A549 (cell line): ENCODE results near the gene STK4. TPM values are rescaled to one million over a fixed set of nuclear protein-coding genes. Genes with fewer than 3 reads are reported as not detected.

Experiments
- ATAC-seq, 2 experiments: fragments of 200-7000 bp in 1 of 2; fragments of >200 bp in 1 of 2; cut with Nextera tagmentation in 1 of 2; cut with Tn5 transposase in 1 of 2; 3 replicates each; pipeline versions ENCODE4 v1.8.0 to v1.9.1; 2018 to 2020; ENCODE audit warnings: mild to moderate bottlenecking in 1 of 2, moderate library complexity in 1 of 2
- CTCF ChIA-PET: fragments of 300-600 bp; sonication (Branson Sonifier 250); formaldehyde crosslinking; extraction: SDS; loops from one replicate; lab custom pipeline; 2021; ENCODE audit warnings: antibody characterized with exemption, inconsistent platforms; lab: Yijun Ruan, JAX
- POLR2A ChIA-PET: fragments of 350-600 bp; formaldehyde crosslinking; extraction: SDS; loops from one replicate; lab custom pipeline; 2021; ENCODE audit warnings: antibody characterized with exemption, inconsistent platforms; lab: Yijun Ruan, JAX
- DNase-seq, 2 experiments: peaks; one replicate each; pipeline versions ENCODE4 v3.0.0 to v3.0.0-alpha.2; 2011 to 2016; ENCODE audit warnings: low read depth in 1 of 2, low spot score in 1 of 2
- FAIRE-seq: peaks from 2 replicates; lab custom pipeline; 2011; peaks lifted over from hg19 to GRCh38; lab: Jason Lieb, UNC
- H3K27ac ChIP-seq, 2 experiments: fragments of >200 bp; sonication (Bioruptor Twin); formaldehyde crosslinking; 3 replicates each; pipeline ENCODE4 v1.5.1; 2016 to 2017
- H3K4me1 ChIP-seq: fragments of >200 bp; sonication (Bioruptor Twin); formaldehyde crosslinking; 3 replicates; pipeline ENCODE4 v1.6.1; 2016
- H3K4me2 ChIP-seq: fragments of >200 bp; sonication (Bioruptor Twin); formaldehyde crosslinking; 3 replicates; pipeline ENCODE4 v1.6.1; 2016
- H3K4me3 ChIP-seq: fragments of >200 bp; sonication (Bioruptor Twin); formaldehyde crosslinking; 3 replicates; pipeline ENCODE4 v1.5.1; 2016
- H3K9me3 ChIP-seq: fragments of >200 bp; sonication (Bioruptor Twin); formaldehyde crosslinking; 3 replicates; pipeline ENCODE4 v1.6.1; 2016
- CBX2 ChIP-seq: fragments of 200-600 bp; sonication (generic); IDR thresholded peaks from 2 replicates; pipeline ENCODE4 v1.6.1; 2016; ENCODE audit warnings: low read depth, mild to moderate bottlenecking, borderline replicate concordance
- CBX8 ChIP-seq: fragments of 200-600 bp; sonication (generic); IDR thresholded peaks from 2 replicates; pipeline ENCODE4 v1.6.1; 2016
- CHD2 ChIP-seq: fragments of 150-350 bp; IDR thresholded peaks from 2 replicates; pipeline ENCODE4 v1.6.1; 2014; ENCODE audit warnings: low read length; ENCODE audit not compliant: partially characterized antibody
- CHD4 ChIP-seq: fragments of 200-600 bp; sonication (generic); IDR thresholded peaks from 2 replicates; pipeline ENCODE4 v1.6.1; 2016; ENCODE audit warnings: antibody characterized with exemption, mild to moderate bottlenecking, borderline replicate concordance
- CTCF ChIP-seq: fragments of >200 bp; sonication (Bioruptor Twin); formaldehyde crosslinking; IDR thresholded peaks from 3 replicates; pipeline ENCODE4 v1.5.1; 2016
- EHMT2 ChIP-seq: fragments of 200-600 bp; sonication (generic); IDR thresholded peaks from 2 replicates; pipeline ENCODE4 v1.6.1; 2016; ENCODE audit warnings: antibody characterized with exemption, low read depth, mild to moderate bottlenecking, moderate library complexity
- ELK1 ChIP-seq: fragments of 150-350 bp; IDR thresholded peaks from 2 replicates; pipeline ENCODE4 v1.6.1; 2014; ENCODE audit warnings: low read depth, mild to moderate bottlenecking, low read length
- FOSB ChIP-seq: fragments of 250-450 bp; sonication (Bioruptor Pico); IDR thresholded peaks from 2 replicates; pipeline ENCODE4 v1.5.0; 2020; ENCODE audit warnings: mild to moderate bottlenecking, moderate library complexity
- FOSL2 ChIP-seq, 2 experiments: fragments of 450-650 bp in 1 of 2; fragments of >200 bp in 1 of 2; sonication (Bioruptor Twin) in 1 of 2; formaldehyde crosslinking; IDR thresholded peaks; 2 replicates each; pipeline versions ENCODE4 v1.5.0 to v1.6.1; 2016 to 2020; ENCODE audit warnings: mild to moderate bottlenecking in 1 of 2, moderate library complexity in 1 of 2
- GATA3 ChIP-seq: IDR thresholded peaks from 2 replicates; pipeline ENCODE4 v1.6.1; 2012; ENCODE audit warnings: borderline replicate concordance
- HEYL ChIP-seq: fragments of 250-450 bp; sonication (Bioruptor Pico); IDR thresholded peaks from 2 replicates; pipeline ENCODE4 v1.8.0; 2021; ENCODE audit warnings: mild to moderate bottlenecking, moderate library complexity
- JUN ChIP-seq, 2 experiments: fragments of >200 bp; sonication (Bioruptor Twin); formaldehyde crosslinking; IDR thresholded peaks; 2 replicates in 1 of 2; 3 replicates in 1 of 2; pipeline ENCODE4 v1.6.1; 2016 to 2017
- JUNB ChIP-seq: fragments of >200 bp; sonication (Bioruptor Twin); formaldehyde crosslinking; IDR thresholded peaks from 2 replicates; pipeline ENCODE4 v1.6.1; 2016
- KDM1A ChIP-seq: fragments of 200-600 bp; sonication (generic); IDR thresholded peaks from 2 replicates; pipeline ENCODE4 v1.6.1; 2016; ENCODE audit warnings: low read depth, mild to moderate bottlenecking
- MYC ChIP-seq: IDR thresholded peaks from 2 replicates; pipeline ENCODE4 v1.6.1; 2012; ENCODE audit warnings: mild to moderate bottlenecking, inconsistent platforms, low read length, improper control_type of control experiment, borderline replicate concordance
- PHF8 ChIP-seq: fragments of 200-600 bp; sonication (generic); IDR thresholded peaks from 2 replicates; pipeline ENCODE4 v1.6.1; 2016; ENCODE audit warnings: low read depth, mild to moderate bottlenecking, antibody characterized with exemption, moderate library complexity, borderline replicate concordance
- POLR2A ChIP-seq: IDR thresholded peaks from 2 replicates; pipeline ENCODE4 v1.6.1; 2012; ENCODE audit warnings: mild to moderate bottlenecking, low read length
- POLR2AphosphoS2 ChIP-seq: conservative IDR thresholded peaks from 2 replicates; pipeline ENCODE4 v1.6.1; 2012; ENCODE audit warnings: low read length, improper control_type of control experiment, inconsistent platforms
- RNF2 ChIP-seq: fragments of 200-600 bp; sonication (generic); IDR thresholded peaks from 2 replicates; pipeline ENCODE4 v1.6.1; 2016; ENCODE audit warnings: low read depth, mild to moderate bottlenecking, antibody characterized with exemption, moderate library complexity, borderline replicate concordance
- SMC3 ChIP-seq: fragments of >200 bp; sonication (Bioruptor Twin); formaldehyde crosslinking; IDR thresholded peaks from 3 replicates; pipeline ENCODE4 v1.6.1; 2018; ENCODE audit warnings: inconsistent platforms
- TFCP2L1 ChIP-seq: fragments of 250-450 bp; sonication (Bioruptor Pico); IDR thresholded peaks from 2 replicates; pipeline ENCODE4 v1.5.0; 2021; ENCODE audit warnings: mild to moderate bottlenecking
- USF2 ChIP-seq: fragments of 450-650 bp; IDR thresholded peaks from 2 replicates; pipeline ENCODE4 v1.6.1; 2014; ENCODE audit warnings: antibody characterized with exemption
- ZNF302 ChIP-seq: fragments of 250-450 bp; sonication (Bioruptor Pico); IDR thresholded peaks from 2 replicates; pipeline ENCODE4 v1.9.0; 2021; ENCODE audit warnings: inconsistent platforms, mild to moderate bottlenecking, moderate library complexity
- WGBS: methylation state at CpG from one replicate; pipeline ENCODE4 v1.1.6; 2017; ENCODE audit errors: missing lambda C conversion rate; 5-methylcytosine and 5-hydroxymethylcytosine counted together
- polyA plus RNA-seq, 4 experiments: library from polyadenylated mRNA; depleted of rRNA in 3 of 4; stranded (reverse); fragments of >200 nt; fragmentation: RNase III in 1 of 4; extraction: RNeasy Plus Mini Kit Qiagen cat#74134 plus additional on column Dnase treatment in 1 of 4; gene quantifications; 2 replicates in 3 of 4; 3 replicates in 1 of 4; pipeline ENCODE4 v1.2.3, GENCODE V29; 2011 to 2017

Gene STK4
- polyA plus RNA-seq, 2 of the 4 experiments (the other 2 are of a cell fraction): 14.5 to 34.5 TPM

- DNase-seq: no peak
- Histone ChIP-seq H3K4me3 (no peak overlapping the region), H3K4me2 (no peak overlapping the region), H3K27ac (no peak overlapping the region), H3K4me1 (peaks cover 6% of the 10 kb centered on the region; the same call in 1 of the 3 replicates), H3K9me3 (no peaks in the 10 kb centered on the region)
- TF ChIP-seq EHMT2: no peak
- TF ChIP-seq CHD4: no peak
- TF ChIP-seq ZNF302: no peak
- TF ChIP-seq GATA3: no peak
- no peak for TF ChIP-seq JUNB
- TF ChIP-seq RNF2: no peak
- no peak for TF ChIP-seq POLR2A
- TF ChIP-seq ELK1: no peak
- no peak for TF ChIP-seq USF2
- no peak for FAIRE-seq
- ChIA-PET CTCF (interaction anchor here (0.8 to 12.3 kb wide), 8 partner anchors 12 to 262 kb away, joined by 3 to 98 read pairs (median 8); no protein-coding TSS in a partner anchor), POLR2A (no interaction called here)
- ATAC-seq: no peak
- WGBS: 88% methylated on average over 3 of the region's 3 CpGs
These were observed 83.1 kb downstream of the STK4 start for GRCh38 chr20:45049438-45049837.

GRCh38 chr20:45049904-45050471, 83.7 kb downstream of the STK4 start:
- Histone ChIP-seq H3K4me2 (no peak overlapping the region), H3K27ac (no peak overlapping the region), H3K9me3 (no peaks in the 10 kb centered on the region), H3K4me1 (0 out of 3 replicates have a peak, but pooled peaks cover under 1% of the 10 kb centered on the region), H3K4me3 (no peak overlapping the region)
- ChIA-PET CTCF (interaction anchor here (0.5 to 12.3 kb wide), 11 partner anchors 8 to 262 kb away, joined by 3 to 98 read pairs (median 7); no protein-coding TSS in a partner anchor), POLR2A (no interaction called here)
- WGBS: 75% methylated on average over 5 of the region's 5 CpGs
- DNase-seq (no peak), ATAC-seq (no peak), FAIRE-seq (no peak)
- TF ChIP-seq CTCF (no peak), SMC3 (no peak), FOSL2 (IDR thresholded peaks at IDR 0.05) (no peak), FOSL2 (CRISPR knock-in tag; IDR thresholded peaks at IDR 0.05) (no peak), KDM1A (no peak), MYC (no peak), FOSB (CRISPR knock-in tag) (no peak), POLR2AphosphoS2 (no peak), CHD2 (no peak), PHF8 (no peak), JUN (IDR thresholded peaks at IDR 0.05) (no peak), TFCP2L1 (CRISPR knock-in tag) (no peak), HEYL (CRISPR knock-in tag) (no peak), CBX8 (no peak), CBX2 (no peak)
